ENCODE data around the gene TMEM267.
"Not testable (repeated sequence)": the region's sequence is repeated elsewhere in the genome, so short reads cannot be mapped to it uniquely, and the experiment has no call there.

The TMEM267 gene

DNA sequence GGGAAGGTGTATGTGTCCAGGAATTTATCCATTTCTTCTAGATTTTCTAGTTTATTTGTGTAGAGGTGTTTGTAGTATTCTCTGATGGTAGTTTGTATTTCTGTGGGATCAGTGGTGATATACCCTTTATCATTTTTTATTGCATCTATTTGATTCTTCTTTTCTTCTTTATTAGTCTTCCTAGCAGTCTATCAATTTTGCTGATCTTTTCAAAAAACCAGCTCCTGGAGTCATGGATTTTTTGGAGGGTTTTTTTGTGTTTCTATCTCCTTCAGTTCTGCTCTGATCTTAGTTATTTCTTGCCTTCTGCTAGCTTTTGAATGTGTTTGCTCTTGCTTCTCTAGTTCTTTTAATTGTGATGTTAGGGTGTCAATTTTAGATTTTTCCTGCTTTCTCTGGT lies 42.1 kb downstream of the TMEM267 start:
- DNase-seq: not testable (repeated sequence)

- DNase-seq: no peak
Observed at GRCh38 chr5:43437062-43437660, 46.5 kb downstream of the TMEM267 start.

- DNase-seq: no peak
Observed at GRCh38 chr5:43433382-43433781, 50.3 kb downstream of the TMEM267 start.

GRCh38 chr5:43432486-43433375 lies 50.9 kb downstream of the TMEM267 start:
- DNase-seq: no peak

DNA sequence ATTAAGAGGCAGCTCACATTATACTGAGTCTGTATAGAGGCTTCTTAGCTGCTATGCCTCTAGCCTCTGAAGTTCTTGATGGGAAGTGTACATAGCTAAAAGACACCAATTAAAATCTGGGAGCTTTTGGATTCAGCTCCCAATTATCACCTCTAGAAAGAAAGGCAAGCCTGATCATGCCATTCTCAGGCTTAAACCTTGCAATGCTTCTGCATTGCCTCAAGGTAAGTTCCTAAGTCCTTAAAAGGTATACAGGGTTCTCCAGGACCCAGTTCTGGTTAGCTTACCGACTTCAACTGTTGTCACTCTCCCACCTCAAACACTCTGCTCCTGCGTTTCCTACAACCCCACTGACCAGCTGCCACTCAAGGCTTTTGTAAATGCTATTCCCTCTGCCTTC lies 54.0 kb downstream of the TMEM267 start:
- DNase-seq: no peak

DNA sequence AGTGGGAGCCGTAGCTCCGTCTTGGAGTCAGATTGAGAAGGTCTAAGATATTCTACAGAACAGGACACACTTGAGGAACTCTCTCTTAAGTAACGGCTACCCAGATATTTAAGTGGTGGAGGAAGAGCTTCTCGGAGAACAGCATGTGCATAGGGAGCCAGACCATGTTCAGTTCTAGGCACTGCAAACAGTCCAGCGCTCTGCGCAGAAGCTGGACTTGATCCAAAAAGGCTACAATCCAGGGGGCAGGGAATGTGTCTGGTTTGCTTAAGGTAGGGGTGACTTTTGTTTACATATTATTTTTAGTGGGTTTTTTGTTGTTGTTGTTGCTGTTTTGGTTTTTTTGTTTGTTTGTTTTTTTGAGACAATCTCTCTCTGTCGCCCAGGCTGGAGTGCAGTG lies 54.6 kb downstream of the TMEM267 start:
- no peak for DNase-seq

DNA sequence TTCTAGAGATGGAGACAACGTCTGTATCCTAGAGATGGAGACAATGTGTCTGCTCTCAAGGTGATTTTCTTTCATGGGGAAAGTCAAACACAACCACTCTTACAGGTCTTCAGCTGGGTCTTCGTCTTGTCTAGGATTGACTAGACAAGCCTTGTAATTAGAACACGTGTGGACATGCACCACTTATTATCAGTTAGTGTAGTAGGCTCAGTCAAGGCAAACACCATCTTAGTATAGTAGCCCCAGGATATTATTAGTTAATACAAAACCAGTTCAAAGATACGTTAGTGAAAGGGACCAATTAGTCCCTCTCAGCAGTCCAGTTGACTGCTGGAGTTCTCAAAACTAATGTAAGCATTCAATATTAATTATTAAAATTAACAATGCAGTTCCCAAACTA lies 56.4 kb downstream of the TMEM267 start:
- DNase-seq: no peak

- no peak for DNase-seq
Observed at GRCh38 chr5:43425983-43426382, 57.7 kb downstream of the TMEM267 start.

DNA sequence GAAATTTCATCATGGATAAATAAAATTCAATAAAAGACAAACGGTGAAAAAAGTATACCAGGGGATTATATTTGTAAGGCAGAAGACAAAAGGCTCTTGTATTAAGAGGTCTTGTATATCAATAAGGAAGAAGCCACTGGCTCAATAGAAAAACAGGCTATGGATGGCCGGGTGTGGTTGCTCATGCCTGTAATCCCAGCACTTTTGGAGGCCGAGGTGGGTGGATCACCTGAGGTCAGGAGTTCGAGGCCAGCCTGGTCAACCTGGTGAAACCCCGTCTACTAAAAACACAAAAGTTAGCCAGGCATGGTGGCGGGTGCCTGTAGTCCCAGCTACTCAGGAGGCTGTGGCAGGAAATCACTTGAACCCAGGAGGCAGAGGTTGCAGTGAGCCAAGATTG lies 60.6 kb downstream of the TMEM267 start:
- not testable (repeated sequence) for DNase-seq

DNA sequence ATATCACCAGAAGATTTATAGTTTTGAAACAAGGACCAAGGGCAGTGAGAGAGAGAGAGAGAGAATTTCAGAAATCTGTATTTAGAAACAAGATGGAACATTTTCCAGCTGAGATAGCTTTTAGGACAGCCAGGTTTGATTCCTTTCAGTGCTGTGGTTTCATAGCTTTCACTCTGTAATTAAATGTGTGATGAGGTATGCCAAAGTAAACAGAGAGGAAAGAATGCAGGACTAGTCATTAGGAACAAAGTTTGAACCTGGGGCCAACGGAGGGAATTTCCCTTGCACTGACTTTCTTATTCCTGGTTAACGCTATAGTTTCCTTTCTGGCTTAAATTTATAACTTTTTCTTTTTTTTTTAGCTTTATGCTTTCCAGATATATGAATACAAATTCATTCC lies 61.5 kb downstream of the TMEM267 start:
- DNase-seq: no peak

- DNase-seq: no peak
Observed at GRCh38 chr5:43421450-43422133, 62.1 kb downstream of the TMEM267 start.

GRCh38 chr5:43420241-43420640 lies 63.4 kb downstream of the TMEM267 start:
- no peak for DNase-seq

- DNase-seq: no peak
Observed at GRCh38 chr5:43418561-43418960, 65.1 kb downstream of the TMEM267 start.

DNA sequence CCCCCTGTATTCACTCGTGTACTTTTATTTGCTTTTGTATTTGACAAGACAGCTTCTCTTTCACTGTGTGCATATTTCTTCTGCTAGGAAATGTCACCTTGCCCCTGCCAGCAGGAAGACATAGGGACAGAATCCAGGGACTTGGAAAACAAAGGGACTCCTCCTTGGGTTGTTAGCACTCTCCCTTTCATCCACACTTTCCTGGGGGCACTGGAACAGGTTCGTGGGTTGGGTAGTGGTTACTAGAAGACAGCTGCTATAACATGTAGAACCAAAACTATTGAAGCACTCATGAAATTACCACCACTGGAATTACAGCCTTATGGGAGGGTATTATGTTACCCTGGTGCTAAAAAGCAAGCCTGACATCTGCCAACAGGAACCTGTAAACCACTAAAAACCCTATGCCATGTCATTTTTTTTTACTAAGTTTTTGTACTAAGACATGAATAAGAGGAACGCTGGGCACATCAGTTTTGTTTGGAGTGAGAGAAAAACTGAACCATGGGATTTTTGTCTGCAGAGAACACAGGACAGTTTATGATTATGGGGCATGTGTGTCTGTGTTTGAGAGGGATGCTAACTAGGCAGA lies 66.8 kb downstream of the TMEM267 start:
- DNase-seq: no peak

DNA sequence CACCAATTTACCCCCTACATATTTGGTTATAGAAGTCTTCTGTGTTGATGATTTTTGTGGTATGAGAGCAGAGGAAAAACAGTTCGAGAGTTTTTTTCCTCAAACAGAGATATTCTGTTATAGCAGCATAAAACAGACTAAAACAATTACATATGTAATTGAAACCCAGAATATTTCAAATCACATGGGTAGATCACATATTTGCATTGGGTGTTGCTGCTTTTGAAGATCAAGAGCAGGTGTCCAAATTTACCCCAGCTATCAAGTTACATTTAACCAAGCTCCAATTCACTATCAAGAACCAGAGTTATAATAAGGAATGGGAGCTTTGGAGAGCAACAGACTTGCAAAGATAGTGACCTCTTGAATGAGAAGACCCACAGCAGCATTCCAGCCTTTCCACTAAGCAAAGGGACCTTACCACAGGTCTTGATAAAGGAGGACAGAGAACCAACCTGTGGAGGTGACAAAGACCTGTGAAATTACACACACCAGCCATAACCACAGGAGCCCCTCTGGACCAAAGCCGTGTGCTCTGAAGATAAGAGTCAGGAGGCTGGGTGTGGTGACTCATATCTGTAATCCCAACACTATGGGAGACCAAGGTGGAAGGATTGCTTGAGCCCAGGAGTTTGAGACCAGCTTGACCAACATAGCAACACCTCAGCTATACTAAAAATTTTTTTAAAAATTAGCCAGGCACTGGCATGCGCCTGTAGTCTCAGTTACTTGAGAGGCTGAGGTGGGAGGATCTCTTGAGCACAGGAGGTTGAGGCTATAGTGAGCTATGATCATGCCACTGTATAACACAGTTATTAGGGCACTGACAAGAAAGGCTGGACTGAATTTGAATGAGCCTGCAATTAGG lies 67.5 kb downstream of the TMEM267 start:
- no peak for DNase-seq

GRCh38 chr5:43413966-43414365 lies 69.7 kb downstream of the TMEM267 start:
- DNase-seq: no peak

- no peak for DNase-seq
Observed at GRCh38 chr5:43412644-43413043, 71.0 kb downstream of the TMEM267 start.

GRCh38 chr5:43412156-43412555 lies 71.5 kb downstream of the TMEM267 start, which contains the start of gene CCL28:
Gene CCL28, minus strand, starts transcription at chr5:43412391. Its CDS starts 75 bp downstream, at chr5:43412316.
- no peak for DNase-seq

GRCh38 chr5:43411495-43411894 lies 72.2 kb downstream of the TMEM267 start:
- DNase-seq: no peak

DNA sequence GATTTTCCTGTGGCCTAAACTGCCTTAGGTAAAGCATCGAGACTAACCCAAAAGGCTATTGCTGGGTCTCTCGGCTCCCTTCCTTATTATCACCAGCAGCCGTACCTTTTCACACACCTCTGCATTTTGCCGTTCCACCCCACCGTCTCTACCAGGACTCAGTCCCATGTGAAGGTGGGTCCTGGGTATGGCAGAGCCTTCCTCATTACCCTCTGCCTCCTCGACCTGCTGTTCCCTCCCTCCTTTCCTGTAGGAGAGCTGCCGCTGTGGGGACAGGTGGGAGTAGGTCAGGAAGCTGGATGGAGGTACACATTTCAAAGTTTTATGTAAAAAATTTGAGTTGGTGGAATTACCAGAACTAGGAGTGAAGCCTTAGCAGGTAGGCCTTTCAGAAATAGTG lies 73.3 kb downstream of the TMEM267 start:
- no peak for DNase-seq

- DNase-seq: no peak
Observed at GRCh38 chr5:43409809-43410271, 73.8 kb downstream of the TMEM267 start.

DNA sequence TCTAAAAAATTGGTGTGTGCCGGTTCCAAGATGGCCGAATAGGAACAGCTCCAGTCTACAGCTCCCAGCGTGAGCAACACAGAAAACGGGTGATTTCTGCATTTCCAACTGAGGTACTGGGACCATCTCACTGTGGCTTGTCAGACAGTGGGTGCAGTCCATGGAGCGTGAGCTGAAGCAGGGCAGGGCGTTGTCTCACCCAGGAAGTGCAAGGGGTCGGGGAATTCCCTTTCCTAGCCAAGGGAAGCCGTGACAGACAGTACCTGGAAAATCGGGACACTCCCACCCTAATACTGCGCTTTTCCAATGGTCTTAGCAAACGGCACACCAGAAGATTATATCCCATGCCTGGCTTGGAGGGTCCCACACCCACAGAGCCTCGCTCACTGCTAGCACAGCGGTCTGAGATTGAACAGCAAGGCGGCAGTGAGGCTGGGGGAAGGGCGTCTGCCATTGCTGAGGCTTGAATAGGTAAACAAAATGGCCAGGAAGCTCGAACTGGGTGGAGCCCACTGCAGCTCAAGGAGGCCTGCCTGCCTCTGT lies 81.1 kb downstream of the TMEM267 start:
- not testable (repeated sequence) for DNase-seq

Data from NCI-H2227 treated with DMSO at 0.1 percent for 48 hours (cell line).